Caco-2 (cell line): ENCODE measurements around the gene BTG2. TPM values are rescaled to one million over a fixed set of nuclear protein-coding genes. Genes with fewer than 3 reads are reported as not detected.

Source experiments
- BruUV-seq: library from RNA; stranded (reverse); fragments of 400-500 nt; replicated peaks from 2 replicates; lab custom pipeline; 2021; lab: Mats Ljungman, UMichigan
- CTCF ChIA-PET: fragments of 300-600 bp; sonication (Branson Sonifier 250); formaldehyde crosslinking; loops from one replicate; lab custom pipeline; 2022; ENCODE audit warnings: antibody characterized with exemption; lab: Charles Lee
- POLR2A ChIA-PET: fragments of 300-600 bp; sonication (Branson Sonifier 250); formaldehyde crosslinking; loops from one replicate; lab custom pipeline; 2022; ENCODE audit warnings: antibody characterized with exemption; lab: Charles Lee
- DNase-seq, 2 experiments: peaks; one replicate each; pipeline versions ENCODE4 v3.0.0 to v3.0.0-alpha.2; 2020 to 2022
- H3K27me3 ChIP-seq: replicated peaks from 2 replicates; pipeline ENCODE4 v1.6.0; 2011; ENCODE audit warnings: low read length; ENCODE audit not compliant: control insufficient read depth, insufficient read depth
- H3K36me3 ChIP-seq: 2 replicates; pipeline ENCODE4 v1.5.1; 2011; ENCODE audit warnings: low read length; ENCODE audit not compliant: control insufficient read depth, insufficient read depth
- H3K4me1 ChIP-seq: fragments of 250-450 bp; sonication (Bioruptor Pico); 2 replicates; pipeline ENCODE4 v1.5.1; 2020; ENCODE audit warnings: mild to moderate bottlenecking
- H3K4me3 ChIP-seq: 2 replicates; pipeline ENCODE4 v1.5.1; 2011; ENCODE audit warnings: low read depth, mild to moderate bottlenecking, control low read depth, low read length
- H3K9me3 ChIP-seq: fragments of 250-450 bp; sonication (Bioruptor Pico); 2 replicates; pipeline ENCODE4 v1.5.1; 2020; ENCODE audit warnings: mild to moderate bottlenecking, moderate library complexity
- H3K27ac Mint-ChIP-seq: one replicate; pipeline ENCODE4 v1.8.0; 2022; ENCODE audit warnings: mixed read lengths; ENCODE audit not compliant: unreplicated experiment
- H3K27me3 Mint-ChIP-seq: one replicate; pipeline ENCODE4 v1.8.0; 2022; ENCODE audit warnings: mixed read lengths; ENCODE audit not compliant: insufficient read depth, unreplicated experiment
- H3K36me3 Mint-ChIP-seq: one replicate; pipeline ENCODE4 v1.8.0; 2022; ENCODE audit warnings: mild to moderate bottlenecking, mixed read lengths; ENCODE audit not compliant: insufficient read depth, unreplicated experiment
- H3K4me1 Mint-ChIP-seq: one replicate; pipeline ENCODE4 v1.8.0; 2022; ENCODE audit warnings: low read depth, mixed read lengths; ENCODE audit not compliant: unreplicated experiment
- H3K4me3 Mint-ChIP-seq: one replicate; pipeline ENCODE4 v1.8.0; 2022; ENCODE audit warnings: mild to moderate bottlenecking, moderate library complexity, mixed read lengths; ENCODE audit not compliant: unreplicated experiment
- H3K9me3 Mint-ChIP-seq: one replicate; pipeline ENCODE4 v1.8.0; 2022; ENCODE audit warnings: mixed read lengths; ENCODE audit not compliant: unreplicated experiment
- CTCF ChIP-seq, 2 experiments: fragments of 200-600 bp in 1 of 2; IDR thresholded peaks; 1 replicate in 1 of 2; 2 replicates in 1 of 2; pipeline versions ENCODE4 v1.5.1 to v1.8.0; 2011 to 2022; ENCODE audit warnings: antibody characterized with exemption in 1 of 2, control low read depth in 1 of 2, inconsistent platforms in 1 of 2, low read depth in 1 of 2, low read length in 1 of 2, mild to moderate bottlenecking in 1 of 2, moderate library complexity in 1 of 2; ENCODE audit not compliant: insufficient read depth in 1 of 2, severe bottlenecking in 1 of 2, unreplicated experiment in 1 of 2
- intact Hi-C: fragments of 100-400 bp; cut with micrococcal nuclease; formaldehyde crosslinking; loops from one replicate; pipeline ENCODE4 v1.10.0; 2022; ENCODE audit not compliant: unreplicated experiment
- total RNA-seq: library from RNA; stranded (reverse); gene quantifications from 2 replicates; pipeline ENCODE4 v1.2.3, GENCODE V29; 2022

The BTG2 gene
- total RNA-seq, 1 experiment from 2014 or later: 21.2 TPM

- no peaks in the 10 kb centered on the region for H3K9me3 ChIP-seq
- Mint-ChIP-seq H3K27ac (peak overlapping the region; percentile 31), H3K4me3 (no peak overlapping the region), H3K9me3 (no peaks in the 10 kb centered on the region), H3K4me1 (peaks cover 20% of the 10 kb centered on the region), H3K36me3 (no peaks in the 10 kb centered on the region), H3K27me3 (peaks cover 4% of the 10 kb centered on the region)
- CTCF ChIA-PET: interaction anchor here (0.8 to 1.2 kb wide), 3 partner anchors 34 to 51 kb away, joined by 4 to 6 read pairs (median 5); no protein-coding TSS in a partner anchor
- intact Hi-C loops: loop anchor here (10.0 kb wide), 1 partner anchor 286 kb away; no protein-coding TSS in a partner anchor
- TF ChIP-seq CTCF (IDR thresholded peaks at IDR 0.05; ENCODE audit: insufficient read depth in 1 of 2, low read depth in 1 of 2, low read length in 1 of 2, severe bottlenecking in 1 of 2, unreplicated experiment in 1 of 2): no peak
- no peak overlapping the region for H3K4me3 ChIP-seq
- no peaks in the 10 kb centered on the region for H3K36me3 ChIP-seq
- BruUV-seq: no TSS peak
- POLR2A ChIA-PET: interaction anchor here (0.5 kb wide), 1 partner anchor 1310 kb away, joined by 3 read pairs; the partner anchor contains the start of gene ELF3
- no peaks in the 10 kb centered on the region for H3K27me3 ChIP-seq
- no peak for DNase-seq
- H3K4me1 ChIP-seq: peaks cover 18% of the 10 kb centered on the region
These were observed 15.4 kb downstream of the BTG2 start for GRCh38 chr1:203320591-203321272.

- POLR2A ChIA-PET: interaction anchor here (0.5 kb wide), 1 partner anchor 1311 kb away, joined by 3 read pairs; the partner anchor contains the start of gene ELF3
- Mint-ChIP-seq H3K36me3 (no peaks in the 10 kb centered on the region), H3K4me1 (peaks cover 17% of the 10 kb centered on the region), H3K9me3 (no peaks in the 10 kb centered on the region), H3K27ac (peak overlapping the region; percentile 31), H3K27me3 (peaks cover 4% of the 10 kb centered on the region), H3K4me3 (no peak overlapping the region)
- H3K4me1 ChIP-seq: peaks cover 12% of the 10 kb centered on the region
- CTCF ChIA-PET: interaction anchor here (0.8 to 1.2 kb wide), 3 partner anchors 35 to 52 kb away, joined by 4 to 6 read pairs (median 5); no protein-coding TSS in a partner anchor
- intact Hi-C loops: loop anchor here (10.0 kb wide), 1 partner anchor 287 kb away; no protein-coding TSS in a partner anchor
- no peaks in the 10 kb centered on the region for H3K27me3 ChIP-seq
- DNase-seq: no peak
- no peaks in the 10 kb centered on the region for H3K36me3 ChIP-seq
- no peak for TF ChIP-seq CTCF (IDR thresholded peaks at IDR 0.05; ENCODE audit: insufficient read depth in 1 of 2, low read depth in 1 of 2, low read length in 1 of 2, severe bottlenecking in 1 of 2, unreplicated experiment in 1 of 2)
- H3K9me3 ChIP-seq: no peaks in the 10 kb centered on the region
- no TSS peak for BruUV-seq
- no peak overlapping the region for H3K4me3 ChIP-seq
These were observed 16.1 kb downstream of the BTG2 start for GRCh38 chr1:203321273-203322052.

- CTCF ChIA-PET: no interaction called here
- peaks cover 12% of the 10 kb centered on the region for H3K4me1 Mint-ChIP-seq
- BruUV-seq: no TSS peak
- H3K27me3 Mint-ChIP-seq: peaks cover 4% of the 10 kb centered on the region
- H3K36me3 ChIP-seq: no peaks in the 10 kb centered on the region
- H3K4me1 ChIP-seq: 0 out of 2 replicates have a peak, but pooled peaks cover 7% of the 10 kb centered on the region
- POLR2A ChIA-PET: no interaction called here
- H3K9me3 Mint-ChIP-seq: no peaks in the 10 kb centered on the region
- no peak overlapping the region for H3K27ac Mint-ChIP-seq
- no peak overlapping the region for H3K4me3 Mint-ChIP-seq
- intact Hi-C loops: loop anchor here (10.0 kb wide), 1 partner anchor 288 kb away; no protein-coding TSS in a partner anchor
- no peaks in the 10 kb centered on the region for H3K9me3 ChIP-seq
- no peak overlapping the region for H3K4me3 ChIP-seq
- no peak for TF ChIP-seq CTCF (IDR thresholded peaks at IDR 0.05; ENCODE audit: insufficient read depth in 1 of 2, low read depth in 1 of 2, low read length in 1 of 2, severe bottlenecking in 1 of 2, unreplicated experiment in 1 of 2)
- no peak for DNase-seq
- peaks cover 10% of the 10 kb centered on the region for H3K36me3 Mint-ChIP-seq
- no peaks in the 10 kb centered on the region for H3K27me3 ChIP-seq
These were observed 17.3 kb downstream of the BTG2 start for GRCh38 chr1:203322500-203323179.
